ENCODE data around the gene IL20. TPM values are rescaled to one million over a fixed set of nuclear protein-coding genes. Genes with fewer than 3 reads are reported as not detected.

The IL20 gene
- total RNA-seq, 1 experiment from 2014 or later, result not detected

- in situ Hi-C loops (cut with HindIII; ENCODE audit: low pct_unique_long_range_greater_than_20kb, low sequenced_read_pairs), result no loop called here
- no peak for DNase-seq (ENCODE audit: low read depth, low spot score)
Measured at GRCh38 chr1:206892351-206892984, 27.0 kb downstream of the IL20 start.

- in situ Hi-C loops (cut with HindIII; ENCODE audit: low pct_unique_long_range_greater_than_20kb, low sequenced_read_pairs), result no loop called here
- DNase-seq (ENCODE audit: low read depth, low spot score), result no peak
Measured at GRCh38 chr1:206893380-206893779, 28.0 kb downstream of the IL20 start.

GRCh38 chr1:206895325-206895724 is 29.9 kb downstream of the IL20 start:
- DNase-seq (ENCODE audit: low read depth, low spot score), result no peak
- in situ Hi-C loops (cut with HindIII; ENCODE audit: low pct_unique_long_range_greater_than_20kb, low sequenced_read_pairs), result no loop called here

GRCh38 chr1:206895837-206896242 is 30.4 kb downstream of the IL20 start:
- no peak for DNase-seq (ENCODE audit: low read depth, low spot score)
- in situ Hi-C loops (cut with HindIII; ENCODE audit: low pct_unique_long_range_greater_than_20kb, low sequenced_read_pairs), result no loop called here

- in situ Hi-C loops (cut with HindIII; ENCODE audit: low pct_unique_long_range_greater_than_20kb, low sequenced_read_pairs), result no loop called here
- DNase-seq (ENCODE audit: low read depth, low spot score), result no peak
Measured at GRCh38 chr1:206896261-206896660, 30.8 kb downstream of the IL20 start.

GRCh38 chr1:206897175-206897574 is 31.8 kb downstream of the IL20 start, which contains the start of gene IL24:
IL24 (plus strand) TSS chr1:206897443; CDS start chr1:206897833, 390 bp downstream.
- DNase-seq (ENCODE audit: low read depth, low spot score), result no peak
- in situ Hi-C loops (cut with HindIII; ENCODE audit: low pct_unique_long_range_greater_than_20kb, low sequenced_read_pairs), result no loop called here

- no peak for DNase-seq (ENCODE audit: low read depth, low spot score)
- in situ Hi-C loops (cut with HindIII; ENCODE audit: low pct_unique_long_range_greater_than_20kb, low sequenced_read_pairs), result no loop called here
Measured at GRCh38 chr1:206898089-206898914, 32.9 kb downstream of the IL20 start.

- no peak for DNase-seq (ENCODE audit: low read depth, low spot score)
- in situ Hi-C loops (cut with HindIII; ENCODE audit: low pct_unique_long_range_greater_than_20kb, low sequenced_read_pairs), result no loop called here
Measured at GRCh38 chr1:206898915-206899431, 33.5 kb downstream of the IL20 start.

- no peak for DNase-seq (ENCODE audit: low read depth, low spot score)
- in situ Hi-C loops (cut with HindIII; ENCODE audit: low pct_unique_long_range_greater_than_20kb, low sequenced_read_pairs), result no loop called here
Measured at GRCh38 chr1:206899717-206900116, 34.3 kb downstream of the IL20 start.

- in situ Hi-C loops (cut with HindIII; ENCODE audit: low pct_unique_long_range_greater_than_20kb, low sequenced_read_pairs), result no loop called here
- DNase-seq (ENCODE audit: low read depth, low spot score), result no peak
Measured at GRCh38 chr1:206900149-206900548, 34.7 kb downstream of the IL20 start.

GRCh38 chr1:206901944-206902343 is 36.5 kb downstream of the IL20 start:
- in situ Hi-C loops (cut with HindIII; ENCODE audit: low pct_unique_long_range_greater_than_20kb, low sequenced_read_pairs), result no loop called here
- no peak for DNase-seq (ENCODE audit: low read depth, low spot score)

GRCh38 chr1:206902702-206903101 is 37.3 kb downstream of the IL20 start:
- in situ Hi-C loops (cut with HindIII; ENCODE audit: low pct_unique_long_range_greater_than_20kb, low sequenced_read_pairs), result no loop called here
- no peak for DNase-seq (ENCODE audit: low read depth, low spot score)

- in situ Hi-C loops (cut with HindIII; ENCODE audit: low pct_unique_long_range_greater_than_20kb, low sequenced_read_pairs), result no loop called here
- peak; percentile 57 for DNase-seq (ENCODE audit: low read depth, low spot score)
Measured at GRCh38 chr1:206903687-206904086, 38.3 kb downstream of the IL20 start.

GRCh38 chr1:206904423-206905142 is 39.2 kb downstream of the IL20 start:
- DNase-seq (ENCODE audit: low read depth, low spot score), result no peak
- in situ Hi-C loops (cut with HindIII; ENCODE audit: low pct_unique_long_range_greater_than_20kb, low sequenced_read_pairs), result no loop called here

GRCh38 chr1:206905295-206906164 is 40.1 kb downstream of the IL20 start:
- in situ Hi-C loops (cut with HindIII; ENCODE audit: low pct_unique_long_range_greater_than_20kb, low sequenced_read_pairs), result no loop called here
- peak; percentile 68 for DNase-seq (ENCODE audit: low read depth, low spot score)

- in situ Hi-C loops (cut with HindIII; ENCODE audit: low pct_unique_long_range_greater_than_20kb, low sequenced_read_pairs), result no loop called here
- DNase-seq (ENCODE audit: low read depth, low spot score), result peak; percentile 19
Measured at GRCh38 chr1:206907304-206907991, 42.0 kb downstream of the IL20 start.

GRCh38 chr1:206908038-206908437 is 42.6 kb downstream of the IL20 start:
- DNase-seq (ENCODE audit: low read depth, low spot score), result no peak
- in situ Hi-C loops (cut with HindIII; ENCODE audit: low pct_unique_long_range_greater_than_20kb, low sequenced_read_pairs), result no loop called here

Measured in SK-MEL-5 (cell line).